Measurements from ENCODE around the gene KLHL22.

DNA sequence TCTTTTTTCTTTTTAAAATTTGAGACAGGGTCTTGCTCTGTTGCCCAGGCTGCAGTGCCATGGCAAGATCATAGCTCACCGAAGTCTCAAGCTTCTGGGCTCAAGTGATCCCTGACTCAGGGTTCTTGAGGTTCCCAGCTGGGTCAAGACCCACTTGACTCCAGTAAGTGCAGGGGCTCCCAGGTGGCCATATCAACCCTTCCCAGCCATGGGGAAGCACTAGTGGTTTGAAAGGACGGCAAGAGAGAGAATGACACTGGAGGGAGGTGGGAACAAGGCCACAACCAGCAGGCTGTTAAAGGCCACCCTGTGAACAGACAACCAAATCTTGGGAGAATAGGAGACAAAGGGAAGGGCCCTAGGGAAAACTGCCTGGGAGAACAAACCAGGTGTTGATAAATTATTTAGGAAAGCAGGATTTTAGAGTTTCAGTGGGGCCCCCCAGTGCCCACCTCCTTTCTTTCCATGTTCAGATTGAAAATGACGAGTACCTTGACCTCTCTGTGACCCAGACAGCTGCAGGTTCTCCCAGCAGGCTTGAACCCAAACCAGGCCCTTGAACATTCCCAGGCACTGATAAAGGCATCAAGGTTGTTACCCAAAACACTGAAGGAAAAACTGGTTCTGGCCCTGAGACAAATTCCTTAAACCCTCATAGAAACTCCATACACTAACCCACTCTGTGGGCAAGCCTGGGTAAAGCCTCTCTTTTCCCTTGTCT lies 28.8 kb downstream of the KLHL22 start:
- TF ChIP-seq POLR2AphosphoS5 (IDR thresholded peaks at IDR 0.05; ENCODE audit: low read depth, low read length) (no peak), POLR2A (IDR thresholded peaks at IDR 0.05; ENCODE audit: low read depth, low read length) (no peak)

Data from GM12892 (cell line).